HEK293 (cell line): Measurements from ENCODE around the gene MMP23B.
"Not testable (repeated sequence)": the region's sequence is repeated elsewhere in the genome, so short reads cannot be mapped to it uniquely, and the experiment has no call there.

ENCODE experiments used
- ZBTB8A ChIP-seq: fragments of 450-650 bp; formaldehyde crosslinking; IDR thresholded peaks from 2 replicates; pipeline ENCODE4 v1.5.1; 2016; ENCODE audit warnings: missing biosample characterization, missing genetic modification characterization
- ZNF211 ChIP-seq: fragments of 450-650 bp; formaldehyde crosslinking; IDR thresholded peaks from 2 replicates; pipeline ENCODE4 v1.5.1; 2016; ENCODE audit warnings: low read depth, missing biosample characterization, missing genetic modification characterization
- TF ChIP-seq, protein P1 (sequence below): fragments of 450-650 bp; formaldehyde crosslinking; IDR thresholded peaks from 2 replicates; pipeline ENCODE4 v1.5.1; 2016; ENCODE audit warnings: missing biosample characterization, missing genetic modification characterization

DNA sequence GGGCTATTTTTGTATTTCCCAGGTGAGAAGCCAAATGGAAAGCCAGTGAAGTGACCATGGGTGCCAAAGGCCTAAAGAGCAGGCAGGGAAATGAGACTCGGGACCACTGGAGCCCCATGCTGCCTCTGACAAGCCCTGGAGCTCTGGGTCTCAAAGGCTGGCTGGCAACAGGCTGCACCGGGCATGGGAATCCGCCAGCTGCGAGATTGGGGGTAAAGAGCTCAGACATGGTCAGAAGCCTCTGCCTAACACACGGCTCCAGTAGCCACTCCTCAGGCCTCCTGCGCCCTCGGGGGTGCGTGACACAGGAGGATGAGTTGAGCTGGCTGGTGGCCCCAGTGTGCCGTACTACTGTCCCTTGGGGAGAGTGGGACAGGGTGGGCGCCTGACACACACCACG lies 32.3 kb downstream of the MMP23B start:
- TF ChIP-seq, protein P1, sequence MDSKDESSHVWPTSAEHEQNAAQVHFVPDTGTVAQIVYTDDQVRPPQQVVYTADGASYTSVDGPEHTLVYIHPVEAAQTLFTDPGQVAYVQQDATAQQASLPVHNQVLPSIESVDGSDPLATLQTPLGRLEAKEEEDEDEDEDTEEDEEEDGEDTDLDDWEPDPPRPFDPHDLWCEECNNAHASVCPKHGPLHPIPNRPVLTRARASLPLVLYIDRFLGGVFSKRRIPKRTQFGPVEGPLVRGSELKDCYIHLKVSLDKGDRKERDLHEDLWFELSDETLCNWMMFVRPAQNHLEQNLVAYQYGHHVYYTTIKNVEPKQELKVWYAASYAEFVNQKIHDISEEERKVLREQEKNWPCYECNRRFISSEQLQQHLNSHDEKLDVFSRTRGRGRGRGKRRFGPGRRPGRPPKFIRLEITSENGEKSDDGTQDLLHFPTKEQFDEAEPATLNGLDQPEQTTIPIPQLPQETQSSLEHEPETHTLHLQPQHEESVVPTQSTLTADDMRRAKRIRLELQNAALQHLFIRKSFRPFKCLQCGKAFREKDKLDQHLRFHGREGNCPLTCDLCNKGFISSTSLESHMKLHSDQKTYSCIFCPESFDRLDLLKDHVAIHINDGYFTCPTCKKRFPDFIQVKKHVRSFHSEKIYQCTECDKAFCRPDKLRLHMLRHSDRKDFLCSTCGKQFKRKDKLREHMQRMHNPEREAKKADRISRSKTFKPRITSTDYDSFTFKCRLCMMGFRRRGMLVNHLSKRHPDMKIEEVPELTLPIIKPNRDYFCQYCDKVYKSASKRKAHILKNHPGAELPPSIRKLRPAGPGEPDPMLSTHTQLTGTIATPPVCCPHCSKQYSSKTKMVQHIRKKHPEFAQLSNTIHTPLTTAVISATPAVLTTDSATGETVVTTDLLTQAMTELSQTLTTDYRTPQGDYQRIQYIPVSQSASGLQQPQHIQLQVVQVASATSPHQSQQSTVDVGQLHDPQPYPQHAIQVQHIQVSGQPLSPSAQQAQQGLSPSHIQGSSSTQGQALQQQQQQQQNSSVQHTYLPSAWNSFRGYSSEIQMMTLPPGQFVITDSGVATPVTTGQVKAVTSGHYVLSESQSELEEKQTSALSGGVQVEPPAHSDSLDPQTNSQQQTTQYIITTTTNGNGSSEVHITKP (tag by site-specific recombination): not testable (repeated sequence)
- not testable (repeated sequence) for TF ChIP-seq ZBTB8A, ZNF211 (tag by site-specific recombination)
